Astrocyte (in vitro differentiated cells and primary cell): Measurements from ENCODE around the gene PPP1R36. TPM values are rescaled to one million over a fixed set of nuclear protein-coding genes. Genes with fewer than 3 reads are reported as not detected.

Source experiments
- total RNA-seq: library from RNA; stranded (reverse); gene quantifications from 2 replicates; pipeline ENCODE4 v1.2.1, GENCODE V29; 2021

The PPP1R36 gene
- total RNA-seq, 1 donor from 2014 or later = 0.91 TPM

Other genes with a start within 250 kb of the PPP1R36 start
- gene MTHFD1, start 161.6 kb upstream of the PPP1R36 start, total RNA-seq = 51.3 and 56.9 TPM in 2 replicates
- gene AKAP5, start 84.5 kb upstream of the PPP1R36 start, total RNA-seq = 2.9 and 3.1 TPM in 2 replicates
- 9.5 and 9.7 TPM in 2 replicates for gene ZBTB25, start 46.1 kb upstream of the PPP1R36 start, total RNA-seq
- 43.0 and 45.2 TPM in 2 replicates for gene ZBTB1, start 45.2 kb upstream of the PPP1R36 start, total RNA-seq
- gene HSPA2, start 9.2 kb upstream of the PPP1R36 start, total RNA-seq = 2.8 and 3.5 TPM in 2 replicates
- gene PLEKHG3, start 154.5 kb downstream of the PPP1R36 start, total RNA-seq = 84.1 and 98.6 TPM in 2 replicates